ENCODE measurements around the gene TOPAZ1. TPM values are rescaled to one million over a fixed set of nuclear protein-coding genes. Genes with fewer than 3 reads are reported as not detected.

Gene TOPAZ1
- total RNA-seq, 1 experiment from 2014 or later = not detected

GRCh38 chr3:44301746-44302145 is 60.1 kb downstream of the TOPAZ1 start:
- Histone ChIP-seq H2BK20ac (ENCODE audit: low read depth, low read length, poor library complexity, severe bottlenecking) (no peak overlapping the region), H3K14ac (ENCODE audit: insufficient read depth, low read length) (no peak overlapping the region), H2AFZ (ENCODE audit: low read length) (no peak overlapping the region), H3T11ph (ENCODE audit: low read length) (no peak overlapping the region), H3K4ac (ENCODE audit: low read depth, low read length) (no peak overlapping the region), H3K23ac (ENCODE audit: insufficient read length, low read depth, low read length) (no peak overlapping the region), H3K79me1 (ENCODE audit: insufficient read depth, low read depth, low read length, poor library complexity, severe bottlenecking) (no peaks in the 10 kb centered on the region), H3K23me2 (ENCODE audit: insufficient read length, low read depth, low read length, poor library complexity, severe bottlenecking) (no peaks in the 10 kb centered on the region), H2BK15ac (ENCODE audit: low read depth, low read length) (no peak overlapping the region), H3K56ac (ENCODE audit: insufficient read length, low read depth, low read length) (no peak overlapping the region), H4K8ac (replicated peaks; ENCODE audit: insufficient read length, low read depth, low read length) (no peak overlapping the region), H4K5ac (ENCODE audit: insufficient read length, low read depth, low read length) (no peak overlapping the region), H4K91ac (ENCODE audit: insufficient read length, low read depth, low read length) (no peak overlapping the region), H3K27ac (ENCODE audit: insufficient read length, low read depth, low read length) (no peak overlapping the region), H3K9me3 (ENCODE audit: control insufficient read depth, low read depth, low read length) (no peaks in the 10 kb centered on the region), H2BK5ac (ENCODE audit: insufficient read length, low read length) (no peak overlapping the region), H3K9ac (ENCODE audit: extremely low read depth, insufficient read length, low read length) (no peak overlapping the region), H3K18ac (ENCODE audit: insufficient read length, low read depth, low read length) (no peak overlapping the region), H2AK5ac (ENCODE audit: insufficient read length, low read length) (no peak overlapping the region), H3K4me1 (ENCODE audit: insufficient read depth, low read length) (no peaks in the 10 kb centered on the region), H4K20me1 (ENCODE audit: control insufficient read depth, insufficient read depth, insufficient read length) (no peaks in the 10 kb centered on the region), H3K79me2 (ENCODE audit: insufficient read depth, low read length) (no peaks in the 10 kb centered on the region), H2BK120ac (ENCODE audit: low read depth, low read length, poor library complexity, severe bottlenecking) (no peak overlapping the region), H3K27me3 (ENCODE audit: insufficient read depth, low read length) (no peaks in the 10 kb centered on the region), H3K4me2 (ENCODE audit: insufficient read depth, insufficient read length, low read length) (no peak overlapping the region), H2BK12ac (ENCODE audit: insufficient read length, low read depth, low read length) (no peak overlapping the region)
- no peak for TF ChIP-seq CTCF (conservative IDR thresholded peaks at IDR 0.05)
- Mint-ChIP-seq H3K27ac (no peak overlapping the region), H3K9me3 (no peaks in the 10 kb centered on the region), H3K27me3 (ENCODE audit: low read depth) (no peaks in the 10 kb centered on the region), H3K4me3 (no peak overlapping the region), H3K4me1 (no peaks in the 10 kb centered on the region), H3K36me3 (ENCODE audit: insufficient read depth in 1 of 3, low read depth in 3 of 3) (no peaks in the 10 kb centered on the region)
- DNase-seq = no peak
- no CpG with 5 or more reads among the region's 3 CpGs for WGBS (ENCODE audit: extremely low coverage, insufficient read length, low lambda C conversion rate)
